HS-27A (cell line): ENCODE measurements around the gene ODF2.
"Not testable (repeated sequence)": the region's sequence is repeated elsewhere in the genome, so short reads cannot be mapped to it uniquely, and the experiment has no call there.

ENCODE experiments used
- DNase-seq: peaks from one replicate; pipeline ENCODE4 v3.0.0-alpha.2; 2012; ENCODE audit warnings: low read depth, missing footprints

ODF2 gene

DNA sequence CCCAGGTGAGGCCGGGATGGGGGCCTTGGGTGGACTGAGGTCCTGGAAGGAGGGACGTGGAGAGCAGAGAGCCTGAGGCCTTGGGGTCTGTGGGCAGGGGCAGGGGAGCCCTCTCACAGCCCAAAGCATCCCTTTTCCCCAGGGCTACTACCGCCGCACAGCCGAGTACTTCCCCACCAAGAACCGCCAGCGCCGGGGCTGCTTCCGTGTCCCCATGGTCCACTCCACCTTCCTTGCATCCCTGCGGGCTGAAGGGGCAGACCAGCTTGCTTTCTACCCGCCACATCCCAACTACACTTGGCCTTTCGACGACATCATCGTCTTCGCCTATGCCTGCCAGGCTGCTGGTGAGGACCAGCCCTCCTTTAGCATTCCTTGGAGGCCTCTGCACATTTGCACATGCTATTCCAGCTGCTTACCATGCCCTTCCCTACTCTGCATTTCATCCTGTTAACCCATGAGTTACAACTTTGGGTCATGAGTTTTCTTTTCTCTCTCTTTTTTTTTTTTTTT is 31.5 kb upstream of the ODF2 start:
- DNase-seq = no peak

DNA sequence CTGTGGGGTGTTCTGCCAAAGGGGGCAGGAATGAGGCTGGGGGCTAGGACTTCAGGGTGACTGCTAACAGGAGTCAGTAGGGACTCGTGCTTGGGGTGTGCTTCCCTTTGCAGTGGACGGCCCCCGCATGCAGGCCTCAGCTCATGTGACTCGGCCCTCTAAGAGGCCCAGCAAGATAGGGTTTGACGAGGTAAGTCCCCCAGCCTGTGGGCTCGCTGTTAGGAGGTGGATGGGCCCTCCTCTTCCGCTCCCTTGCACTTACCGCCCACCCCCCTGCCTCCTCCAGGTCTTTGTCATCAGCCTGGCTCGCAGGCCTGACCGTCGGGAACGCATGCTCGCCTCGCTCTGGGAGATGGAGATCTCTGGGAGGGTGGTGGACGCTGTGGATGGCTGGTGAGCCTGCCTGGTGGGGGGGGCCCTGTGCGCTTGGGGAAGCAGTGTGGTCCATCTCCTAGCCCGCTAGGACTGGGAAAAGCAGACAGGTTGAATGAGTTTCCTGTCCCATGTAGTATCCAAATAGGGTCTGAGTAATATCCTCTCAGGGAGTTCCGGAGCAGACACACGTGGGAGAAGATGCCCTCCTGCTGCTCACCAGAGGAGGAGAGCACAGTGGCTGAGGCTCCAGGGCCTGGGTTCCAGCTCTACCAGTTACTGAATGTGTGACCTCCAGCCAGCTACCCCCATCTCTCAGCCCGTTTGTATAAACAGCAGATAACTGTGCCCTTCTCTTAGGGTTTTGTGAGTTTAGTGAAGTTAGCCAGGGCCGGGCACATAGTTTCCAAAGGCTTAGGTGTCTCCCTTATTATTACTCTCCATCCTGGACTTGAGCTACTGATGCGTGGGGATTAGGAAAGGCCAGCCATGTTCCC is 26.9 kb upstream of the ODF2 start:
- DNase-seq = no peak

DNA sequence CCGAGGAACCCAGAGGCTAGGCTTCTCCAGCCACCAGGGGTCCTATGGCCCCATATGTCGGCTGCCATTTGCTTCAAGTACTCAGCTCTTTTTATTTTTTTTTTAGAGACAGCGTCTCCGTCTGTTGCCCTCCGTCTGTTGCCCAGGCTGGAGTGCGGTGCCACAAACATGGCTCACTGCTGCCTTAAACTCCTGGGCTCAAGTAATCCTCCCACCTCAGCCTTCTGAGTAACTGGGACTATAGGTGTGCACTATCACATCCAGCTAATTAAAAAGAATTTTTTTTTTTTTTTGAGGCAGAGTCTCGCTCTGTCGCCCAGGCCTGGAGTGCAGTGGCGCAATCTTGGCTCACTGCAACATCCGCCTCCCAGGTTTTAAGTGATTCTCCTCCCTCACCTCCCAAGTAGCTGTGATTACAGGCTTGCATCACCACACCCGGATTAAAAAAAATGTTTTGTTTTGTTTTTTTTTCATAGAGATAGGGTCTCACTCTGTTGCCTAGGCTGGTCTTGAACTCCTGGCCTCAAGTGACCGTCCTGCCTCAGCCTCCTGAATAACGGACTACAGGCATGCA is 26.2 kb upstream of the ODF2 start:
- DNase-seq = no peak

GRCh38 chr9:128431207-128431606 is 24.6 kb upstream of the ODF2 start:
- DNase-seq = no peak

GRCh38 chr9:128434340-128434739 is 21.5 kb upstream of the ODF2 start:
- no peak for DNase-seq

DNA sequence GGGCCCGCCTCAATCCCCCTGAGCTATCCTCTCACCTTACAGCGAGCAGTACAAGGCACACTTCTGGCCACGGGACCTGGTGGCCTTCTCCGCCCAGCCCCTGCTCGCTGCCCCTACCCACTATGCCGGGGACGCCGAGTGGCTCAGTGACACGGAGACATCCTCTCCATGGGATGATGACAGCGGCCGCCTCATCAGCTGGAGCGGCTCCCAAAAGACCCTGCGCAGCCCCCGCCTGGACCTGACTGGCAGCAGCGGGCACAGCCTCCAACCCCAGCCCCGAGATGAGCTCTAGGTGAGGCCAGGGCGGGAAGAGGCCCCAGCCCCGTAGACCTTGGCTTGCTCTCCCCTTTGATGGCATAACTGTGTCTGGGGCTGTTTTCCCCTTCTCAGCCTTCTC is 20.2 kb upstream of the ODF2 start:
- DNase-seq = no peak

GRCh38 chr9:128438343-128439109 is 17.3 kb upstream of the ODF2 start:
- peak; percentile 58 for DNase-seq

DNA sequence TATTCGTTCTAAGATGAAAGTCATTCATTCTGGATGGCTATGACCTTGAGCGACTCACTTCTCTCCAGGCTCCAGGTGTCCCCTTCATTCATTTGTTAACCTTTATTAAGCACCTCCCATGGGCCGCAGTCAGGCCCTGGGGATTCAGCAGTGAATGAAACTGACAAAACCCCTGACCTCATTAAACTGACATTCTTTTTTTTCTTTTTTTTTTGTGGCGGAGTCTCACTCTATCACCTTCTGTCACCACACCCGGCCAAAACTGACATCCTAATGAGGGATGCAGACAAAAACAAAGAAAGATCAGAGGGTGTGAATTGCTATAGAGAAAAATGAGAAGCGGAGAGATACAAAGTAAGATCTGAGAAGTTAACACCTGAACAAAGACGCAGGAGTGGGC is 16.5 kb upstream of the ODF2 start:
- no peak for DNase-seq

DNA sequence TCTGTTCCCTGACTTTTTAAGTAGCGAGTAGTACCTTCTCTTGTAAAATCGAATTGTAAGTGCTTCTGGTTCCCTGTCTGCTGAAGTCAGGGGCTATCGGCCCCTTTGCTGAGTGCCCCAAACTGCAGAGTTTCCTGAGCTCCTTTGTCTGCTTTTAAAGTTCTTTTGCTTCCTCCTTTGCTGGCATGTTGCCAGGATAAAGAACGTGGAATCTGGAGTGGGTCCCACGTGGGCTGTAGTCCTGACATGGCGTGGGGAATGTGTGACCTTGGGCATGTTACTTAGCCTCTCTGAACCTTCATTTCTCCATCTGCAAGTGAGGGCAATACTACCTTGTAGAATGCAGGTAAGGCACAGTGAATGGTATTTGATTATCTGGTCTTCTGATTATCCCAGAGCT is 13.7 kb upstream of the ODF2 start:
- no peak for DNase-seq

- not testable (repeated sequence) for DNase-seq
These were observed 9.3 kb upstream of the ODF2 start for GRCh38 chr9:128446505-128446904.

GRCh38 chr9:128448746-128449145 is 7.1 kb upstream of the ODF2 start:
- DNase-seq = no peak

DNA sequence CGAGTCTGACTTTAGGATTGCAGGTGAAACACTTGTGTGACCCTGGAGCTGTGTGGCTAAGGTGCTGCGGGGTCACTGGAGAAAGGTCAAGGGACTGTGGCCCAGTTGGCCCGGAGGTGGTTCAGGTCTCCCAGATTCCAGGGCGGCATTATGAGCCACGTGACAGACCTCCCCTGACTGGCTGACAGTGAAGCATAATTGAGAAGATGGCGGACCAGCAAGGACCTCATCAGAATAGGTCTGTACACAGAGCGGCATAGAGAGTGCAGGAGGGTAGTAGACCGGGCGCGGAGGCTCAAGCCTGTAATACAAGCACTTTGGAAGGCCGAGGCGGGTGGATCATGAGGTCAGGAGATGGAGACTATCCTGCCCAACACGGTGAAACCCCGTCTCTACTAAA is 815 bp upstream of the ODF2 start:
- DNase-seq = no peak

- peak; percentile 42 for DNase-seq
These were observed 831 bp downstream of the ODF2 start for GRCh38 chr9:128456613-128457061.

DNA sequence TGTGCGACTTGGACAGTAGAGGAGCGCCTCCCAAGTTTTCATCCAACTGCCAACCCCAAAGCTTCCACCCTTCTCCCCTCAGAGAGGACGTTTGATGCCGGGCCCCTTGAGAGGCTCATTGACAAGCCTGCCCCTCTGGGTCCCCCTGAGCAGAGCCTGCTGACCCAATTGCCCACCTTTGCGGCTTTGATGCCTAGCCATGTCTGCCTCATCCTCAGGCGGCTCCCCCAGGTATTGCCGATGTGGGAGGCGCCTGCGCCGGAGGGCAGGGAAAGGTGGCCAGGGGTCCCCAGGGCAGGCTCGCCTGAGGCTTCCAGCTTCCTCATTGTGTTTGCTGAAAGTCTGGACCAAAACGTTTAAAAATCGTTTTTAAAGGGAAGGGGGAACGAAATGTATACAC is 1.4 kb downstream of the ODF2 start:
- no peak for DNase-seq

- DNase-seq = no peak
These were observed 3.2 kb downstream of the ODF2 start for GRCh38 chr9:128459011-128459410.

DNA sequence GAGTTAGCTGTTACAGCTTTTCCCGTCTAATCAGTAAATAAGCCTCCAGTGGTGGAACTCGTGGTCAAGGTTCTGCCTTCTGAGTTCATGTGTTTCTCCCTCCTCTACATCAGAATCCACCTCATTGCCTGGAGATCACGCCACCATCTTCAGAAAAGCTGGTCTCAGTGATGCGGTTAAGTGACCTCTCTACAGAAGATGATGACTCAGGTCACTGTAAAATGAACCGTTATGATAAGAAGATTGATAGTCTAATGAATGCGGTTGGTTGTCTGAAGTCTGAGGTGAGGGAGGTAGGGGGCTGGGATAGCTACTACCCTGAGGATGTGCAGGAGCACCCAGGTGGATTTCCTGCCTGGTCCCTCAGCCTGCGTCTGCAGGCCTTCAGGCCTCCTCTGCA is 13.3 kb downstream of the ODF2 start:
- no peak for DNase-seq

DNA sequence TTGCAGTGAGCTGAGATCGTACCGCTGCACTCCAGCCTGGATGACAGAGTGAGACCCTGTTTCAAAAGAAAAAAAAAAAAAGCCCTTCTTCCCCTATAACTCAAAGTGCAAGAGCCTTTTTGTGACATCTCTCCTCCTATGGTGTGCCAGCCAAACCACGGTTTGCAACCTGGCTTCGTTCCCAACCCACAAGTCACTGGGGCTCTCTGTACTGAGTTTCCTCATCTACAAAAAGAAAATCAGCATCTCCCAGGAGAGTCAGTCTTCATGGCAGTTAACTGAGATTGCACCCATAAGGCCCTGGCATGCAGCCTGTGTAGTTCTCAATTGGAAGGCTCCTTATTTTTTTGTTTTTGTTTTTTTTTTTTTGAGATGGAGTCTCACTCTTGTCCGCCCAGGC is 14.8 kb downstream of the ODF2 start:
- DNase-seq = no peak

DNA sequence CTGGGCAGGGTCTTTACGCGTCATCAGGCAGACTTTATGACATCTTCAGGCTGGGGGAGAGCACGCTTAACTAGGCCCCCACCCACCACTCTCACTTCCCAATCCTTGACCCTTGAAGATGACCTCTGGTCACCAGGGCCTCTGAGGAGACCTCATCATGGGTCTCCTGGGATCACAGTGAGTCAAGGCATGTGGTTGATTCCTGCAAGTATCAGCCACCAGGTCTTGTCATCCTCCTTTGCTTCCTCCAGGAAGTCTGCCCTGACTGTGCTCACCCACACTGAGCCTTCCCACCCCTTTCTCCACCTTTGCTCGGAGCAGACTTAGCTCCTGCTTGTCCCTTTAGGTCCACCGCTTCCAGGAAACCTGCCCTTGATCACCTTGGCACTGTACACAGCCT is 17.3 kb downstream of the ODF2 start:
- DNase-seq = no peak

GRCh38 chr9:128475867-128476266 is 20.1 kb downstream of the ODF2 start:
- no peak for DNase-seq

- no peak for DNase-seq
These were observed 23.5 kb downstream of the ODF2 start for GRCh38 chr9:128479262-128479661.

- no peak for DNase-seq
These were observed 25.8 kb downstream of the ODF2 start for GRCh38 chr9:128481561-128481960.

GRCh38 chr9:128482186-128482585 is 26.4 kb downstream of the ODF2 start:
- DNase-seq = no peak
